HEK293 (cell line): ENCODE measurements around the gene QRICH1.

Source experiments
- CTCF ChIA-PET: fragments of 350-600 bp; formaldehyde crosslinking; extraction: SDS; loops from one replicate; lab custom pipeline; 2021; ENCODE audit warnings: antibody characterized with exemption; lab: Yijun Ruan, JAX
- POLR2A ChIA-PET: fragments of 300-600 bp; formaldehyde crosslinking; extraction: SDS; loops from one replicate; lab custom pipeline; 2020; ENCODE audit warnings: antibody characterized with exemption, inconsistent platforms; lab: Yijun Ruan, JAX
- H3K27ac ChIP-seq: fragments of 200-500 bp; sonication (Bioruptor generic); 2 replicates; pipeline ENCODE4 v1.5.1; 2014; ENCODE audit warnings: low read depth, low read length, control low read depth, inconsistent platforms; ENCODE audit errors: extremely low read depth
- H3K36me3 ChIP-seq, 2 experiments: fragments of 200-500 bp in 1 of 2; sonication (Bioruptor generic) in 1 of 2; 1 replicate in 1 of 2; 2 replicates in 1 of 2; pipeline ENCODE4 v1.5.1; 2014 to 2017; ENCODE audit warnings: inconsistent platforms in 2 of 2, low read length in 2 of 2; ENCODE audit not compliant: control insufficient read depth in 2 of 2, insufficient read depth in 1 of 2
- H3K4me1 ChIP-seq: fragments of 200-500 bp; sonication (Bioruptor generic); 2 replicates; pipeline ENCODE4 v1.5.1; 2014; ENCODE audit warnings: mild to moderate bottlenecking, low read length, inconsistent platforms; ENCODE audit not compliant: control insufficient read depth, insufficient read depth
- H3K4me3 ChIP-seq: 2 replicates; pipeline ENCODE4 v1.5.1; 2011; ENCODE audit warnings: low read depth, mild to moderate bottlenecking, control low read depth, low read length, moderate library complexity
- H3K9me3 ChIP-seq: fragments of 200-500 bp; sonication (Bioruptor generic); 2 replicates; pipeline ENCODE4 v1.5.1; 2014; ENCODE audit warnings: low read depth, low read length, inconsistent platforms; ENCODE audit not compliant: control insufficient read depth, insufficient read depth
- GFI1B ChIP-seq: fragments of 450-650 bp; formaldehyde crosslinking; IDR thresholded peaks from 2 replicates; pipeline ENCODE4 v1.5.1; 2016; ENCODE audit warnings: missing biosample characterization, missing genetic modification characterization
- GLIS1 ChIP-seq: fragments of 450-650 bp; formaldehyde crosslinking; IDR thresholded peaks from 2 replicates; pipeline ENCODE4 v1.5.1; 2016; ENCODE audit warnings: missing biosample characterization, missing genetic modification characterization
- GLIS2 ChIP-seq: fragments of 450-650 bp; formaldehyde crosslinking; IDR thresholded peaks from 2 replicates; pipeline ENCODE4 v1.5.1; 2016; ENCODE audit warnings: missing biosample characterization, missing genetic modification characterization
- KLF1 ChIP-seq: fragments of 450-650 bp; formaldehyde crosslinking; IDR thresholded peaks from 2 replicates; pipeline ENCODE4 v1.5.1; 2016; ENCODE audit warnings: missing biosample characterization, missing genetic modification characterization
- OSR2 ChIP-seq: fragments of 450-650 bp; formaldehyde crosslinking; IDR thresholded peaks from 2 replicates; pipeline ENCODE4 v1.5.1; 2016; ENCODE audit warnings: missing biosample characterization, missing genetic modification characterization
- PRDM6 ChIP-seq: fragments of 450-650 bp; formaldehyde crosslinking; IDR thresholded peaks from 2 replicates; pipeline ENCODE4 v1.5.1; 2017; ENCODE audit warnings: missing biosample characterization, missing genetic modification characterization
- ZIC2 ChIP-seq: fragments of 450-650 bp; formaldehyde crosslinking; IDR thresholded peaks from 2 replicates; pipeline ENCODE4 v1.5.1; 2016; ENCODE audit warnings: missing biosample characterization, missing genetic modification characterization
- ZNF571 ChIP-seq: fragments of 450-650 bp; formaldehyde crosslinking; IDR thresholded peaks from 2 replicates; pipeline ENCODE4 v1.5.0; 2017; ENCODE audit warnings: missing biosample characterization, missing genetic modification characterization
- ZNF768 ChIP-seq: fragments of 450-650 bp; formaldehyde crosslinking; IDR thresholded peaks from 2 replicates; pipeline ENCODE4 v1.5.1; 2018; ENCODE audit warnings: missing biosample characterization, mild to moderate bottlenecking, missing genetic modification characterization
- TF ChIP-seq, protein P1 (sequence below): fragments of 450-650 bp; formaldehyde crosslinking; IDR thresholded peaks from 2 replicates; pipeline ENCODE4 v1.5.0; 2017; ENCODE audit warnings: missing biosample characterization, missing genetic modification characterization, borderline replicate concordance

The QRICH1 gene

GRCh38 chr3:49013738-49014660 lies 79.9 kb downstream of the QRICH1 start:
- TF ChIP-seq GLIS1: peak; percentile 71
- TF ChIP-seq, protein P1, sequence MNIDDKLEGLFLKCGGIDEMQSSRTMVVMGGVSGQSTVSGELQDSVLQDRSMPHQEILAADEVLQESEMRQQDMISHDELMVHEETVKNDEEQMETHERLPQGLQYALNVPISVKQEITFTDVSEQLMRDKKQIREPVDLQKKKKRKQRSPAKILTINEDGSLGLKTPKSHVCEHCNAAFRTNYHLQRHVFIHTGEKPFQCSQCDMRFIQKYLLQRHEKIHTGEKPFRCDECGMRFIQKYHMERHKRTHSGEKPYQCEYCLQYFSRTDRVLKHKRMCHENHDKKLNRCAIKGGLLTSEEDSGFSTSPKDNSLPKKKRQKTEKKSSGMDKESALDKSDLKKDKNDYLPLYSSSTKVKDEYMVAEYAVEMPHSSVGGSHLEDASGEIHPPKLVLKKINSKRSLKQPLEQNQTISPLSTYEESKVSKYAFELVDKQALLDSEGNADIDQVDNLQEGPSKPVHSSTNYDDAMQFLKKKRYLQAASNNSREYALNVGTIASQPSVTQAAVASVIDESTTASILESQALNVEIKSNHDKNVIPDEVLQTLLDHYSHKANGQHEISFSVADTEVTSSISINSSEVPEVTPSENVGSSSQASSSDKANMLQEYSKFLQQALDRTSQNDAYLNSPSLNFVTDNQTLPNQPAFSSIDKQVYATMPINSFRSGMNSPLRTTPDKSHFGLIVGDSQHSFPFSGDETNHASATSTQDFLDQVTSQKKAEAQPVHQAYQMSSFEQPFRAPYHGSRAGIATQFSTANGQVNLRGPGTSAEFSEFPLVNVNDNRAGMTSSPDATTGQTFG (tag by site-specific recombination): no peak
- TF ChIP-seq GFI1B (tag by site-specific recombination): no peak
- TF ChIP-seq GLIS2 (tag by site-specific recombination): peak; percentile 26; the same call in 1 of the 2 replicates
- peak; percentile 30; the same call in 1 of the 2 replicates for TF ChIP-seq ZIC2 (tag by site-specific recombination)
- Histone ChIP-seq H3K27ac (no peak overlapping the region; the same call in 1 of the 2 replicates), H3K4me1 (no peaks in the 10 kb centered on the region), H3K36me3 (peaks cover 3 to 63% of the 10 kb centered on the region in 2 experiments; a peak in 2 of 3 replicates), H3K4me3 (no peak overlapping the region), H3K9me3 (no peaks in the 10 kb centered on the region)
- ChIA-PET CTCF (interaction anchor here (0.5 to 2.6 kb wide), 7 partner anchors 8 to 42 kb away, joined by 3 to 12 read pairs (median 3); partner anchors contain the start of genes NDUFAF3 and P4HTM), POLR2A (interaction anchor here (1.2 to 1.6 kb wide), 2 partner anchors 17 to 27 kb away, joined by 3 to 10 read pairs; no protein-coding TSS in a partner anchor)

DNA sequence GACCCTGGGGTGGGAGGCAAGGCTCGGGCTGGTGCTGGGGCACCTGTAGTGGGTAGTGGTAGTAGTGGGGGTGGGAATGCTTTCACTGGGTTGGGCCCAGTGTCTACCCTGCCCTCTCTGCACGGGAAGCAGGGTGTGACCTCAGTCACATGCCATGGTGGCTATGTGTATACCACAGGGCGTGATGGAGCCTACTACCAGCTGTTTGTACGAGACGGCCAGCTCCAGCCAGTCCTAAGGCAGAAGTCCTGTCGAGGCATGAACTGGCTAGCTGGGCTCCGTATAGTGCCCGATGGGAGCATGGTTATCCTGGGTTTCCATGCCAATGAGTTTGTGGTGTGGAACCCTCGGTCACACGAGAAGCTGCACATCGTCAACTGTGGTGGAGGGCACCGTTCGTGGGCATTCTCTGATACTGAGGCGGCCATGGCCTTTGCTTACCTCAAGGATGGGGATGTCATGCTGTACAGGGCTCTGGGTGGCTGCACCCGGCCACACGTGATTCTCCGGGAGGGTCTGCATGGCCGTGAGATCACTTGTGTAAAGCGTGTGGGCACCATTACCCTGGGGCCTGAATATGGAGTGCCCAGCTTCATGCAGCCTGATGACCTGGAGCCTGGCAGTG lies 80.6 kb downstream of the QRICH1 start:
- Histone ChIP-seq H3K9me3 (no peaks in the 10 kb centered on the region), H3K4me3 (no peak overlapping the region), H3K27ac (no peak overlapping the region), H3K4me1 (no peaks in the 10 kb centered on the region), H3K36me3 (peaks cover 3 to 66% of the 10 kb centered on the region in 2 experiments; a peak in 2 of 3 replicates)
- CTCF ChIA-PET: interaction anchor here (0.6 to 2.6 kb wide), 5 partner anchors 9 to 1953 kb away, joined by 3 to 12 read pairs (median 3); partner anchors contain the start of genes NDUFAF3 and P4HTM
- POLR2A ChIA-PET: interaction anchor here (1.2 to 1.6 kb wide), 3 partner anchors 8 to 26 kb away, joined by 3 to 10 read pairs (median 8); no protein-coding TSS in a partner anchor
- TF ChIP-seq KLF1 (peak; percentile 27; the same call in 1 of the 2 replicates), ZNF571 (no peak), PRDM6 (tag by site-specific recombination) (no peak)

- no peak overlapping the region for H3K27ac ChIP-seq
- no peaks in the 10 kb centered on the region for H3K4me1 ChIP-seq
- TF ChIP-seq ZNF768 (no peak), OSR2 (0 out of 2 replicates have a peak, but pooled peaks have one; percentile 24)
- TF ChIP-seq, all 188 proteins: peak for 1
- Histone ChIP-seq H3K9me3 (no peaks in the 10 kb centered on the region), H3K36me3 (peaks cover 3 to 66% of the 10 kb centered on the region in 2 experiments; a peak in 2 of 3 replicates), H3K4me3 (no peak overlapping the region)
- CTCF ChIA-PET: interaction anchor here (0.6 to 2.6 kb wide), 4 partner anchors 9 to 1952 kb away, joined by 3 to 12 read pairs (median 3); partner anchors contain the start of gene NDUFAF3
- POLR2A ChIA-PET: interaction anchor here (1.6 kb wide), 1 partner anchor 9 kb away, joined by 8 read pairs; no protein-coding TSS in a partner anchor
Observed at GRCh38 chr3:49012441-49013017, 81.3 kb downstream of the QRICH1 start.
